Subcutaneous adipose tissue (tissue), 4 donors: ENCODE data around the gene KLK15. TPM values are rescaled to one million over a fixed set of nuclear protein-coding genes. Genes with fewer than 3 reads are reported as not detected.

Source experiments
- total RNA-seq, 4 donors: library from RNA; depleted of rRNA; stranded (reverse); fragments of >200 nt; gene quantifications; one replicate each; pipeline ENCODE4 v1.1.0, GENCODE V29; 2016
- TF ChIP-seq, protein P1 (sequence below): fragments of 450-650 bp; IDR thresholded peaks from one replicate; pipeline ENCODE4 v1.5.1; 2016; ENCODE audit warnings: low read depth, mild to moderate bottlenecking, control low read depth, antibody characterized with exemption, moderate library complexity

The KLK15 gene
- total RNA-seq, 4 donors from 2014 or later, result not detected

DNA sequence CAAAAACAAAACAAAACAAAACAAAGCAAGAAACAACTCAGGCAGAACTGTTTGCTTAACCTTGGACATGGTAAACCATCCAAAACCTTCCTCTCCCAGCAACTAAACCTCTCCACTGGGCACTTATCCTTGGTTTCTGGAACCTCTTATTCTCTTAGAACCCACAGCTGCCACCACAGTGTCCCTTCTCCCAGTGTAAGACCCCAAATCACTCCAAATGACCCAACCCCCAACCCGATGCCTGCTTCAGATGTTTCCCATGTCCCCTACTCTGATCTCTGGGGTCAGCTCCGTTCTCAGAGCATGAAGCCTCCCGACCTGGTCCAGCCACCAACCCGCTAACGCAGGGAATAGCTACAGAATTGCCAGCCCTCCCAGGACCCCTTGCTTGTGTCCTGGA is 40.8 kb upstream of the KLK15 start:
- TF ChIP-seq, protein P1, sequence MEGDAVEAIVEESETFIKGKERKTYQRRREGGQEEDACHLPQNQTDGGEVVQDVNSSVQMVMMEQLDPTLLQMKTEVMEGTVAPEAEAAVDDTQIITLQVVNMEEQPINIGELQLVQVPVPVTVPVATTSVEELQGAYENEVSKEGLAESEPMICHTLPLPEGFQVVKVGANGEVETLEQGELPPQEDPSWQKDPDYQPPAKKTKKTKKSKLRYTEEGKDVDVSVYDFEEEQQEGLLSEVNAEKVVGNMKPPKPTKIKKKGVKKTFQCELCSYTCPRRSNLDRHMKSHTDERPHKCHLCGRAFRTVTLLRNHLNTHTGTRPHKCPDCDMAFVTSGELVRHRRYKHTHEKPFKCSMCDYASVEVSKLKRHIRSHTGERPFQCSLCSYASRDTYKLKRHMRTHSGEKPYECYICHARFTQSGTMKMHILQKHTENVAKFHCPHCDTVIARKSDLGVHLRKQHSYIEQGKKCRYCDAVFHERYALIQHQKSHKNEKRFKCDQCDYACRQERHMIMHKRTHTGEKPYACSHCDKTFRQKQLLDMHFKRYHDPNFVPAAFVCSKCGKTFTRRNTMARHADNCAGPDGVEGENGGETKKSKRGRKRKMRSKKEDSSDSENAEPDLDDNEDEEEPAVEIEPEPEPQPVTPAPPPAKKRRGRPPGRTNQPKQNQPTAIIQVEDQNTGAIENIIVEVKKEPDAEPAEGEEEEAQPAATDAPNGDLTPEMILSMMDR, result no peak

DNA sequence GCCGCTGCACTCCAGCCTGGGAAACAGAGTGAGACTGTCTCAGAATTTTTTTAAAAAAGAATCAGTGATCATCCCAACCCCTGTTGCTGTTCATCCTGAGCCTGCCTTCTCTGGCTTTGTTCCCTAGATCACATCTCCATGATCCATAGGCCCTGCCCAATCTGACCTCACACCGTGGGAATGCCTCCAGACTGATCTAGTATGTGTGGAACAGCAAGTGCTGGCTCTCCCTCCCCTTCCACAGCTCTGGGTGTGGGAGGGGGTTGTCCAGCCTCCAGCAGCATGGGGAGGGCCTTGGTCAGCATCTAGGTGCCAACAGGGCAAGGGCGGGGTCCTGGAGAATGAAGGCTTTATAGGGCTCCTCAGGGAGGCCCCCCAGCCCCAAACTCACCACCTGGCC is 39.7 kb upstream of the KLK15 start, which contains the start of gene KLK2:
Gene KLK2 (plus strand): TSS at position 384 of the 400 bp plus-strand sequence. CDS start 35 bp downstream, outside the sequence.
- TF ChIP-seq, protein P1, result no peak

DNA sequence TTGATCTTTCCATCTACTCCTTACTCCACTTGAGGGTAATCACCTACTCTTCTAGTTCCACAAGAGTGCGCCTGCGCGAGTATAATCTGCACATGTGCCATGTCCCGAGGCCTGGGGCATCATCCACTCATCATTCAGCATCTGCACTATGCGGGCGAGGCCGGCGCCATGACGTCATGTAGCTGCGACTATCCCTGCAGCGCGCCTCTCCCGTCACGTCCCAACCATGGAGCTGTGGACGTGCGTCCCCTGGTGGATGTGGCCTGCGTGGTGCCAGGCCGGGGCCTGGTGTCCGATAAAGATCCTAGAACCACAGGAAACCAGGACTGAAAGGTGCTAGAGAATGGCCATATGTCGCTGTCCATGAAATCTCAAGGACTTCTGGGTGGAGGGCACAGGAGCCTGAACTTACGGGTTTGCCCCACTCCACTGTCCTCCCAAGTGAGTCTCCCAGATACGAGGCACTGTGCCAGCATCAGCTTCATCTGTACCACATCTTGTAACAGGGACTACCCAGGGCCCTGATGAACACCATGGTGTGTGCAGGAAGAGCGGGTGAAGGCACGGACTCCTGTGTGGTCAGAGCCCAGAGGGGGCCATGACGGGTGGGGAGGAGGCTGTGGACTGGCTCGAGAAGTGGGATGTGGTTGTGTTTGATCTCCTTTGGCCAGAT is 37.2 kb upstream of the KLK15 start:
- TF ChIP-seq, protein P1, result no peak

DNA sequence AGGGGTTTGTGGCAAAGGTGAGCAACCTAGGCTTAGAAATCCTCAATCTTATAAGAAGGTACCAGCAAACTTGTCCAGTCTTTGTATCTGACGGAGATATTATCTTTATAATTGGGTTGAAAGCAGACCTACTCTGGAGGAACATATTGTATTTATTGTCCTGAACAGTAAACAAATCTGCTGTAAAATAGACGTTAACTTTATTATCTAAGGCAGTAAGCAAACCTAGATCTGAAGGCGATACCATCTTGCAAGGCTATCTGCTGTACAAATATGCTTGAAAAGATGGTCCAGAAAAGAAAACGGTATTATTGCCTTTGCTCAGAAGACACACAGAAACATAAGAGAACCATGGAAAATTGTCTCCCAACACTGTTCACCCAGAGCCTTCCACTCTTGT is 36.1 kb upstream of the KLK15 start:
- TF ChIP-seq, protein P1, result no peak

DNA sequence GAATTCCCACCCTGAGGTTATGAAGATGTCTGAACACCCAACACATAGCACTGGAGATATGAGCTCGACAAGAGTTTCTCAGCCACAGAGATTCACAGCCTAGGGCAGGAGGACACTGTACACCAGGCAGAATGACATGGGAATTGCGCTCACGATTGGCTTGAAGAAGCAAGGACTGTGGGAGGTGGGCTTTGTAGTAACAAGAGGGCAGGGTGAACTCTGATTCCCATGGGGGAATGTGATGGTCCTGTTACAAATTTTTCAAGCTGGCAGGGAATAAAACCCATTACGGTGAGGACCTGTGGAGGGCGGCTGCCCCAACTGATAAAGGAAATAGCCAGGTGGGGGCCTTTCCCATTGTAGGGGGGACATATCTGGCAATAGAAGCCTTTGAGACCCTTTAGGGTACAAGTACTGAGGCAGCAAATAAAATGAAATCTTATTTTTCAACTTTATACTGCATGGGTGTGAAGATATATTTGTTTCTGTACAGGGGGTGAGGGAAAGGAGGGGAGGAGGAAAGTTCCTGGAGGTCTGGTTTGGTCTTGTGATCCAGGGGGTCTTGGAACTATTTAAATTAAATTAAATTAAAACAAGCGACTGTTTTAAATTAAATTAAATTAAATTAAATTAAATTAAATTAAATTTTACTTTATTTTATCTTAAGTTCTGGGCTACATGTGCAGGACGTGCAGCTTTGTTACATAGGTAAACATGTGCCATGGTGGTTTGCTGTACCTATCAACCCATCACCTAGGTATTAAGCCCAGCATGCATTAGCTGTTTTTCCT is 28.3 kb upstream of the KLK15 start:
- TF ChIP-seq, protein P1, result no peak

DNA sequence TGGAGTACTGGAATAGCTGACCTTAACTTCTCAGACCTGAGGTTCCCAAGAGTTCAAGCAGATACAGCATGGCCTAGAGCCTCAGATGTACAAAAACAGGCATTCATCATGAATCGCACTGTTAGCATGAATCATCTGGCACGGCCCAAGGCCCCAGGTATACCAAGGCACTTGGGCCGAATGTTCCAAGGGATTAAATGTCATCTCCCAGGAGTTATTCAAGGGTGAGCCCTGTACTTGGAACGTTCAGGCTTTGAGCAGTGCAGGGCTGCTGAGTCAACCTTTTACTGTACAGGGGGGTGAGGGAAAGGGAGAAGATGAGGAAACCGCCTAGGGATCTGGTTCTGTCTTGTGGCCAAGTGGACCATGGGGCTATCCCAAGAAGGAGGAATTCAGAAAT is 27.6 kb upstream of the KLK15 start:
- TF ChIP-seq, protein P1, result no peak

DNA sequence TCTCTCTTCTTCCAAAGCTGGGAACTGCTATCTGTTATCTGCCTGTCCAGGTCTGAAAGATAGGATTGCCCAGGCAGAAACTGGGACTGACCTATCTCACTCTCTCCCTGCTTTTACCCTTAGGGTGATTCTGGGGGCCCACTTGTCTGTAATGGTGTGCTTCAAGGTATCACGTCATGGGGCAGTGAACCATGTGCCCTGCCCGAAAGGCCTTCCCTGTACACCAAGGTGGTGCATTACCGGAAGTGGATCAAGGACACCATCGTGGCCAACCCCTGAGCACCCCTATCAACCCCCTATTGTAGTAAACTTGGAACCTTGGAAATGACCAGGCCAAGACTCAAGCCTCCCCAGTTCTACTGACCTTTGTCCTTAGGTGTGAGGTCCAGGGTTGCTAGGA is 26.5 kb upstream of the KLK15 start:
- TF ChIP-seq, protein P1, result no peak
